NCI-H146 treated with DMSO at 0.1 percent for 48 hours (cell line): ENCODE measurements around the gene GRIK4.

Experiments
- DNase-seq: peaks from one replicate; lab custom pipeline; 2025; ENCODE audit not compliant: unreplicated experiment; lab: John Stamatoyannopoulos, UW

The GRIK4 gene

DNA sequence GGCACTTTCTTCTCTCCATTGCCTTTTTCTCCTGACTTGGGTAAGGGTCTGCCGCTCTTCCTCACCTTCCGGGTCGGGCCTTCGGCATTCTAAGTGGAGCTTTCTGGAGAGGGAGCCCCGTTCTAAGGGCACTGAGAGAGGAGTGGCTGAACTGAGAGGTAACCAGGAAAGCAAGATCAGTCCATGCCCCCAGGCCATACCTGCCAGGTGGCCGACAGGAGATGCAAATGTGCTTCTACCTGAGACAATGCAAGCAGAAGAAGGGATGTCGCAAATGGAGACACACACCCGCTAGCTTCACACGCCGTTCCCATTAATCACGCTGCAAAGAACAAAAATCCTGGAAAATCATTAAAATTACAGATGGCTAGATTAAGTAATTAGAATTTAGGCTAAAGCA is 356.0 kb downstream of the GRIK4 start:
- no peak for DNase-seq

GRCh38 chr11:120867988-120868387 is 356.4 kb downstream of the GRIK4 start:
- DNase-seq = no peak

- DNase-seq = no peak
Measured at GRCh38 chr11:120869097-120869496, 357.5 kb downstream of the GRIK4 start.

- DNase-seq = no peak
Measured at GRCh38 chr11:120869516-120870011, 358.0 kb downstream of the GRIK4 start.

DNA sequence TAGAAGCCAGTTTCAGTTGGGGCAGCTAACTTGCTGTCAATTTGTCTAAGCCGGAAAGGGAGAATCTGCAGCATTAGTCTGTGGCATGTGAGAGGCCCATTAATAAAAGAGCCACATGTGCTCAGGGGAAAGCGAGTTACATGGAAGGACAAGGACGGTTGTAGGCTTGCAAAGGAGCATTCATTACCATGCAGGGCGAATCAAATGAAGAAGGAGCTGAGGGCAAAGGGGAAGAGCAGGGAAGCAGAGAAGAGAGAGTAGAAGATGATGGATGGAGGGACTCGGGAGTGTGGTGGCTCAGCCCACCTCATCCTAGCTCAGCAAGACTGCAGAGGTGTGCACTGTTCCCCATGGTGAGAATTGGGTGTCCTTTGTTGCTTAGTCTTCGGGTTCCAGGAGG is 359.6 kb downstream of the GRIK4 start:
- DNase-seq = no peak

GRCh38 chr11:120871924-120872323 is 360.4 kb downstream of the GRIK4 start:
- DNase-seq = no peak

- no peak for DNase-seq
Measured at GRCh38 chr11:120873966-120874735, 362.6 kb downstream of the GRIK4 start.

- no peak for DNase-seq
Measured at GRCh38 chr11:120875986-120876385, 364.4 kb downstream of the GRIK4 start.

DNA sequence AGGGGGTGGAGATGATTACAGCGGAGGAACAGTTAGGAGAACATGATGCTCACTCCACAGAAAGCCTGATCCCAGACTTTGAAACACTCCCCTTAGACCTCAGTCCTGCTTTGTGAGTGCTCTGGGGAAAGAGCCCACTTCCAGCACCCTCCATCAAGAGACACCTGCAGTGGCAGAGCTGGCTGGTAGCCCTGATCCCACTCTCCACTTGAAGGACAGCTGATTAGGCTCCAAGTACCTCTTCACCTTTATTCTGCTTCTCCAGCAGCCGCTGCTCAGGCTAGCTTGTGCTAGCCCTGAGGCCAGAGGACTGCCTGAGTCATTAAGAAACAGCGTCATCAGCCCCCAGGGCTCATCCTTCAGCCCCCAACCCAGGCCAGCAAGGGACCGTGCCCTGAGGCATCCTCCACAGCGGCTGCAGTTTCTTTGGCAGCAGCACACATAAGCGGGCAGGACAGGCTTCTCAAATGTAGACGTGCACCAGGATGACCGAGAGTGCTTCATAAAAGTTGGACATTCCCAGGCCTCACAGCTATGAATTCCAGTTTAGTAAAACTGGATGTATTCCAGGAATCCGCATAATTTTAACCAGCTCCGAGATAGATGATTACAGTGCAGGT is 366.3 kb downstream of the GRIK4 start:
- DNase-seq = no peak

GRCh38 chr11:120878781-120879180 is 367.2 kb downstream of the GRIK4 start:
- DNase-seq = no peak

- DNase-seq = no peak
Measured at GRCh38 chr11:120880498-120881175, 369.1 kb downstream of the GRIK4 start.

- DNase-seq = no peak
Measured at GRCh38 chr11:120881596-120881995, 370.0 kb downstream of the GRIK4 start.

- no peak for DNase-seq
Measured at GRCh38 chr11:120882175-120882574, 370.6 kb downstream of the GRIK4 start.

DNA sequence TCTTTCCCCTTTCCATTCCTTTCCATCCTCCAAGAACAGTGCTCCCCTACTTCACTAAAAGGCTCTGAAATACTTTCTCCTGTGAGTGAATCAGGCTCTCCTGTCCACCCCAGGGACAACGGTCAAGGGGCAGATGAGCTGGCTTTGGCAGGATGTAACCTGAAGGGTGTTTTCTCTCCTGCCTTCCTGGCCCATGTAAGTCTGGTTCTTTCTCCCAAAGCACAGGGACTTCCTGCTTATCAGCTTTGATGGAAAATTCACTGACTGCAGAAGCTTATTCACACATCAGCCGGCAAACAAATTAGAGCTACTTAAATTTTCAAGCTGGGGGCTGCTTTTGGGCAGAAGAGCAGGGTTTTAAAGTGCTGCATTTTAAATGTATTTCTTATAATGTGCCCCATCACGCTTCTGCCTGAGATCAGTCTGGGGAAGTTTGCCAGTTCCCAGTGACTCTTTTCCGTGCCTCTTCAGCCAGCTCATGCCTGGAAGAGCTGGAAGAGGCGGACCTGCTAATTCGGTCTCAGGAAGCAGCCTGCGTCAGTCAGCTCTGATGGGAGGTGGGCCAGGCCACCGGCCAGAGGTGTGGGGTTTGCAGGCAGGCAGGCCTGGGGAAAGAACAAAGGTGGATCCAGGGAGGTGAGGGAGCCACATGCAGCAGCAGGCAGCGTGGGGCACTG is 372.0 kb downstream of the GRIK4 start:
- DNase-seq = no peak

DNA sequence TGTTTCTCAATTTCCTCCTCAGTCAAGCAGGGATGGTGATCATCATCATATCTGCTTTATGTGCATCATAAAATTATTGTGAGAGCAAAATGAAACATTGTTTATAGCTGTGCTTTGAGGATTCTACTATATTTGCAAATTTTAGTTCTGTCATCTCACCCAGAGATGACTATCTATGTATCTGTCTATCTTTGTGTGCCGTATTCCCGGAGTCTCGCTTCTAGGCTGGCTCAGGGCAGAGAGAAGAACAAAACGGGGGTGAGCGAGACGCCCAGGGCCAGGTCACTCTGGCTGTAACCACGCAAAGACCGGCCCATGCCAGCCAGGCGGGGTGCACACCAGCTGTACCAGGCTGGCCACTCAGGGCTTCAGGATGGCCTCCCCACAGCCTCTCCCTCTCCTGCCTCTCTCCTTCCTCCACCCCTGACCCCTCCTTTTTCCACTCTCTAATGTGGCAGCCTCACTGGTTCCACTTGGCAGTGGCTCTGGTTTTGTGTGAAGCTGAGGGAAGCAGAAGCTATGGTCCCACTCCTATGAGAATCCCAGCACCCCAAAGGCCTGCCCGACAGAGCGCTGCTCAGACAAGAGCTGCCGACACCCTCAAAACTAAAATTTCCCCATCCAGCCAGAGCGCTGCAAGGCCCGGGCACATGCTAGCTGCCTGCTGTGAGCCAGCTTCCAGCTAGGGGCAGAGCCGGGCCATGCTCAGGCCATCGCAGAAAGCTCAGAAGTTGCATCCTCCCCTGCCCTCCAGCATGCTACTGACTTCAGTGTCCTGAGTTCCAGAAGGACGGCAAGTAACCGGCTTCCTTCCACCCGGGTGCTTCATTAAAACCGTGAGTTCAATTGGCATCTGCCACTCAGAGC is 372.8 kb downstream of the GRIK4 start:
- no peak for DNase-seq

DNA sequence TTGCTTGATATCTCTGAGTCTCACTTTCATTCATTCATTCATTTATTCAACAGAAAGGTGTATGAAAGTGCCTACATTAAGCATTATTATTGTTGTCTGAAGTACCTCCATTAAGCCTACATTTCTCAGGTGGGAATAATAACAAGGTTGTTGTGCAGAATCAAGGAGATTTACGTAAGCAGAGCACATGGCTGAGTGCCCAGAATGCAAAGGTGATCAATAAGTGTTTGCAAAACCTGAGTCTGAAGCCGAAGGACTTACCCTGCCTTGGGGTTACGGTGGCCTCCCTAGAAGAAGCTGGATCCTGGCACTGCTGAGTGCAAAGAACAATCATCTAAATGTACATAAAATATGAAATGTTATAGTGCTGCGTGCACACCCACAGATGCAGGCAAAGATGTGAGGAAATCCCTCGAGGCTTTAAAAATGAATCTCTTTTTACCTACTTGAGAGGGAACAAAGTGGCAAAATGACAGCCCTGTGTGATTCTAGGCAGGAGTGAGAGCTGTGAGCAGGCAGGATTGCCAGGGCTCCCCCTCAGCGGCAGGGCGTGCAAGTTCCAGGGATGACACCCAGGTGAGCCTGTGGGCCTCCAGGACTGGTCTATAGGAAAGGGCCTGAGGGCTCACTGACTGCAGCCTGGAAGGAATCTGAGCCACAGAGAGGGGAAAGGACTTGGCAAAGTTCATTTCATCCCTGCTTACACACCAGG is 379.2 kb downstream of the GRIK4 start:
- no peak for DNase-seq

DNA sequence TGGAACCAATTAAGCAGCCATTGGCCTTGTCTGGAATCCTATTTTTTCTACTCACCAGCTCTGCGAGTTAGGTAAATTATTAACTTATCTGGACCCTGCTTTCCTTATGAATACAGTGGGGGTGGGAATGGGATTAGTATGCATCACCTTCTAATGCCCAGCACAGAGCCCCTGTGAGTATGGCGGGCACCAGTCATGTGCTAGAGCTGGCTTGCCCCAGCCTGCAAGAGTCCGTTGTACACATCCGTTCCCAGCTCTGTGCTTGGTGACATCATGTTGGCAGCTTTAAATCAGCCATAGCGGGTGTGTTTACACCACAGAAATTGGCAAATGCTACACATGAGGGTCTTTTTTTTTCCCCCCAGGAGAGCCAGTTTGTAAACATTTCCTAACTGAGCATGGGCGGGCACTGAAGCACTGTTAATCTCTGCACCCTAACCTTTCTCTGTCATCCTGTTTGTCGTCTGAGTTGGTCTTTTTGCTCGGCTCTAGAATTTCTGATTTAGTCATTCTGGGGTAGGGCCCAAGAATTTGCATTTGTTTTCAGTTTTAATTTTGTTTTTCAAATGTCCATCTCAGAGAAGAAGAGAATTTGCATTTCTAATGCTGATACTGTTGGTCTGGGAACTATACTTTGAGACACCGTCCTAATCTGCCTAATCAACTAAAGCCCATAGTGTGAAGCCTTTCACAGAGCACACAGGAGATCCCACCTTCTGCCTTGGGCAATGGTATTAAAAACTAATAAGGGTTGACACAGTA is 382.1 kb downstream of the GRIK4 start:
- DNase-seq = no peak

GRCh38 chr11:120894202-120894985 is 382.8 kb downstream of the GRIK4 start:
- DNase-seq = no peak
